Vagina (tissue), 2 donors: ENCODE measurements around the gene THAP12.

ENCODE experiments used
- CTCF ChIP-seq, 3 experiments: fragments of 450-650 bp in 2 of 3; fragments of 200-600 bp in 1 of 3; sonication (generic) in 1 of 3; IDR thresholded peaks; one replicate each; pipeline ENCODE4 v1.5.1; 2017 to 2019; ENCODE audit warnings: antibody characterized with exemption in 3 of 3, mild to moderate bottlenecking in 2 of 3, moderate library complexity in 2 of 3
- POLR2A ChIP-seq, 2 donors: fragments of 450-650 bp; IDR thresholded peaks; one replicate each; pipeline ENCODE4 v1.6.1; 2017; ENCODE audit warnings: antibody characterized with exemption in 2 of 2, mild to moderate bottlenecking in 2 of 2, moderate library complexity in 2 of 2
- POLR2AphosphoS5 ChIP-seq, 2 donors: sonication (generic); formaldehyde crosslinking; IDR thresholded peaks; one replicate each; pipeline ENCODE4 v1.9.0; 2017; ENCODE audit warnings: antibody characterized with exemption in 2 of 2, mild to moderate bottlenecking in 2 of 2, low read depth in 1 of 2; ENCODE audit not compliant: insufficient read depth in 1 of 2

GRCh38 chr11:76415073-76415472 is 34.1 kb upstream of the THAP12 start:
- no peak for TF ChIP-seq POLR2A (IDR thresholded peaks at IDR 0.05)
- no peak for TF ChIP-seq CTCF (IDR thresholded peaks at IDR 0.05)
- no peak for TF ChIP-seq POLR2AphosphoS5 (IDR thresholded peaks at IDR 0.05; ENCODE audit: insufficient read depth in 1 of 2, low read depth in 1 of 2)
